WTC11 (cell line): Measurements from ENCODE around the gene SYDE2. TPM values are rescaled to one million over a fixed set of nuclear protein-coding genes. Genes with fewer than 3 reads are reported as not detected.

Source experiments
- ATAC-seq: fragments of 200-7000 bp; cut with Tn5 transposase; 2 replicates; pipeline ENCODE4 v1.10.0; 2021; ENCODE audit warnings: mild to moderate bottlenecking, moderate library complexity
- CTCF ChIA-PET: fragments of 300-600 bp; sonication (Branson Sonifier 250); formaldehyde crosslinking; loops from one replicate; lab custom pipeline; 2021; ENCODE audit warnings: antibody characterized with exemption; lab: Charles Lee
- POLR2A ChIA-PET: fragments of 350-600 bp; sonication (Branson Sonifier 250); formaldehyde crosslinking; loops from one replicate; lab custom pipeline; 2021; ENCODE audit warnings: antibody characterized with exemption; lab: Charles Lee
- DNase-seq: peaks from one replicate; pipeline ENCODE4 v3.0.0; 2021; ENCODE audit warnings: low spot score
- H3K27ac Mint-ChIP-seq: 2 replicates; pipeline ENCODE4 v1.8.0; 2021; ENCODE audit warnings: mixed read lengths
- H3K27me3 Mint-ChIP-seq: 2 replicates; pipeline ENCODE4 v1.8.0; 2021; ENCODE audit warnings: low read depth, mild to moderate bottlenecking, moderate library complexity, mixed read lengths
- H3K36me3 Mint-ChIP-seq: 2 replicates; pipeline ENCODE4 v1.8.0; 2021; ENCODE audit warnings: mixed read lengths
- H3K4me1 Mint-ChIP-seq: 2 replicates; pipeline ENCODE4 v1.8.0; 2022; ENCODE audit warnings: mixed read lengths
- H3K4me3 Mint-ChIP-seq: 2 replicates; pipeline ENCODE4 v1.8.0; 2021; ENCODE audit warnings: mild to moderate bottlenecking, moderate library complexity, mixed read lengths
- H3K9me3 Mint-ChIP-seq: 2 replicates; pipeline ENCODE4 v1.8.0; 2021; ENCODE audit warnings: mixed read lengths
- ATF6 ChIP-seq: sonication (generic); formaldehyde crosslinking; IDR thresholded peaks from 2 replicates; pipeline ENCODE4 v1.8.1; 2023; ENCODE audit warnings: mild to moderate bottlenecking, missing genetic modification reagents
- KAT7 ChIP-seq: sonication (generic); formaldehyde crosslinking; IDR thresholded peaks from 2 replicates; pipeline ENCODE4 v1.8.1; 2023; ENCODE audit warnings: missing genetic modification reagents, mild to moderate bottlenecking, borderline replicate concordance
- MAX ChIP-seq: sonication (generic); formaldehyde crosslinking; IDR thresholded peaks from 2 replicates; pipeline ENCODE4 v1.8.0; 2022; ENCODE audit warnings: mild to moderate bottlenecking, missing genetic modification reagents
- NFYB ChIP-seq: sonication (generic); formaldehyde crosslinking; conservative IDR thresholded peaks from 2 replicates; pipeline ENCODE4 v1.8.0; 2022; ENCODE audit warnings: low read depth, missing genetic modification reagents
- ZNF138 ChIP-seq: sonication (generic); formaldehyde crosslinking; conservative IDR thresholded peaks from 2 replicates; pipeline ENCODE4 v1.8.1; 2022; ENCODE audit warnings: mild to moderate bottlenecking, moderate library complexity, missing genetic modification reagents
- ZNF263 ChIP-seq: sonication (generic); formaldehyde crosslinking; IDR thresholded peaks from 2 replicates; pipeline ENCODE4 v1.8.1; 2022; ENCODE audit warnings: low read depth, mild to moderate bottlenecking, moderate library complexity, missing genetic modification reagents
- ZNF671 ChIP-seq: fragments of 250-450 bp; sonication (Bioruptor Pico); IDR thresholded peaks from 2 replicates; pipeline ENCODE4 v1.8.0; 2021; ENCODE audit warnings: mild to moderate bottlenecking
- microRNA-seq: library from miRNA; unstranded; fragments of <30 nt; microRNA quantifications from one replicate; pipeline ENCODE4 v1.2.0, GENCODE V29; 2022; ENCODE audit warnings: borderline number of aligned reads
- total RNA-seq: library from RNA; stranded (reverse); gene quantifications from 3 replicates; pipeline ENCODE4 v1.2.3, GENCODE V29; 2021
- TF ChIP-seq, protein P1 (sequence below): sonication (generic); formaldehyde crosslinking; IDR thresholded peaks from 2 replicates; pipeline ENCODE4 v1.8.1; 2022; ENCODE audit warnings: low read depth, mild to moderate bottlenecking, moderate library complexity, missing genetic modification reagents, borderline replicate concordance
- TF ChIP-seq, protein P2 (sequence below): sonication (generic); formaldehyde crosslinking; IDR thresholded peaks from 2 replicates; pipeline ENCODE4 v1.8.1; 2023; ENCODE audit warnings: mild to moderate bottlenecking, moderate library complexity, missing genetic modification reagents
- TF ChIP-seq, protein P3 (sequence below): sonication (generic); formaldehyde crosslinking; IDR thresholded peaks from 2 replicates; pipeline ENCODE4 v1.8.1; 2023; ENCODE audit warnings: mild to moderate bottlenecking, missing genetic modification reagents
- TF ChIP-seq, protein P4 (sequence below): fragments of 200-600 bp; IDR thresholded peaks from 2 replicates; pipeline ENCODE4 v1.8.0; 2022; ENCODE audit warnings: antibody characterized with exemption

The SYDE2 gene
- total RNA-seq, 1 experiment from 2014 or later, result 13.8 TPM

DNA sequence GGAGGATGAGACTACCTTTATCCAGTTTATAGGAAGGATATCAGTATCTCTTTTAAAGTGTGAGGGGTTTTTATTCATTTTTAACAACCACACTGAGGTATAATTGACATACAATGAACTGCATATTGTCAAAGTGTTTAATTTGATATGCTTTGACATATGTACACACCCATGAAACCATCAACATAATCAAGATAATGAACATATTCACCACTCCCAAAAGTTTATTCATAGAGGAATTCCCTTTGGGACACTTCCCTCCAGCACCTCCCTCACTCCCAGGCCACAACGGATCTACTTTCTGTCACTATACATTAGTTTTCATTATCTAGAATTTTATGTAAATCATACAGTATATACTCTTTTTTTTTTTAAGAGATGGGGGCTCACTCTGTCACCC, 89.1 kb downstream of the SYDE2 start:
- Mint-ChIP-seq H3K27ac (no peak overlapping the region), H3K4me1 (no peaks in the 10 kb centered on the region), H3K27me3 (no peaks in the 10 kb centered on the region), H3K9me3 (no peaks in the 10 kb centered on the region), H3K4me3 (no peak overlapping the region), H3K36me3 (no peaks in the 10 kb centered on the region)
- CTCF ChIA-PET, result no interaction called here
- TF ChIP-seq NFYB (CRISPR knock-in tag) (no peak), ZNF671 (CRISPR knock-in tag) (no peak), ZNF263 (CRISPR knock-in tag) (no peak), KAT7 (CRISPR knock-in tag) (no peak), ATF6 (no peak), MAX (CRISPR knock-in tag) (no peak)
- TF ChIP-seq, protein P1, sequence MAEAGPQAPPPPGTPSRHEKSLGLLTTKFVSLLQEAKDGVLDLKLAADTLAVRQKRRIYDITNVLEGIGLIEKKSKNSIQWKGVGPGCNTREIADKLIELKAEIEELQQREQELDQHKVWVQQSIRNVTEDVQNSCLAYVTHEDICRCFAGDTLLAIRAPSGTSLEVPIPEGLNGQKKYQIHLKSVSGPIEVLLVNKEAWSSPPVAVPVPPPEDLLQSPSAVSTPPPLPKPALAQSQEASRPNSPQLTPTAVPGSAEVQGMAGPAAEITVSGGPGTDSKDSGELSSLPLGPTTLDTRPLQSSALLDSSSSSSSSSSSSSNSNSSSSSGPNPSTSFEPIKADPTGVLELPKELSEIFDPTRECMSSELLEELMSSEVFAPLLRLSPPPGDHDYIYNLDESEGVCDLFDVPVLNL (CRISPR knock-in tag), result no peak
- TF ChIP-seq, protein P2, sequence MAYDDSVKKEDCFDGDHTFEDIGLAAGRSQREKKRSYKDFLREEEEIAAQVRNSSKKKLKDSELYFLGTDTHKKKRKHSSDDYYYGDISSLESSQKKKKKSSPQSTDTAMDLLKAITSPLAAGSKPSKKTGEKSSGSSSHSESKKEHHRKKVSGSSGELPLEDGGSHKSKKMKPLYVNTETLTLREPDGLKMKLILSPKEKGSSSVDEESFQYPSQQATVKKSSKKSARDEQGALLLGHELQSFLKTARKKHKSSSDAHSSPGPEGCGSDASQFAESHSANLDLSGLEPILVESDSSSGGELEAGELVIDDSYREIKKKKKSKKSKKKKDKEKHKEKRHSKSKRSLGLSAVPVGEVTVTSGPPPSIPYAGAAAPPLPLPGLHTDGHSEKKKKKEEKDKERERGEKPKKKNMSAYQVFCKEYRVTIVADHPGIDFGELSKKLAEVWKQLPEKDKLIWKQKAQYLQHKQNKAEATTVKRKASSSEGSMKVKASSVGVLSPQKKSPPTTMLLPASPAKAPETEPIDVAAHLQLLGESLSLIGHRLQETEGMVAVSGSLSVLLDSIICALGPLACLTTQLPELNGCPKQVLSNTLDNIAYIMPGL (CRISPR knock-in tag), result no peak
- TF ChIP-seq, protein P3, sequence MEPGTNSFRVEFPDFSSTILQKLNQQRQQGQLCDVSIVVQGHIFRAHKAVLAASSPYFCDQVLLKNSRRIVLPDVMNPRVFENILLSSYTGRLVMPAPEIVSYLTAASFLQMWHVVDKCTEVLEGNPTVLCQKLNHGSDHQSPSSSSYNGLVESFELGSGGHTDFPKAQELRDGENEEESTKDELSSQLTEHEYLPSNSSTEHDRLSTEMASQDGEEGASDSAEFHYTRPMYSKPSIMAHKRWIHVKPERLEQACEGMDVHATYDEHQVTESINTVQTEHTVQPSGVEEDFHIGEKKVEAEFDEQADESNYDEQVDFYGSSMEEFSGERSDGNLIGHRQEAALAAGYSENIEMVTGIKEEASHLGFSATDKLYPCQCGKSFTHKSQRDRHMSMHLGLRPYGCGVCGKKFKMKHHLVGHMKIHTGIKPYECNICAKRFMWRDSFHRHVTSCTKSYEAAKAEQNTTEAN, result no peak
- POLR2A ChIA-PET, result no interaction called here
- no peak for DNase-seq
- ATAC-seq, result no peak

- CTCF ChIA-PET, result interaction anchor here (0.6 to 4.1 kb wide), 34 partner anchors 12 to 267 kb away, joined by 3 to 58 read pairs (median 4); partner anchors contain the start of genes BCL10, C1orf52 and MCOLN3
- H3K4me3 Mint-ChIP-seq, result no peak overlapping the region
- no peaks in the 10 kb centered on the region for H3K36me3 Mint-ChIP-seq
- H3K27me3 Mint-ChIP-seq, result peaks cover 3% of the 10 kb centered on the region; the same call in 1 of the 2 replicates
- ATAC-seq, result peak; percentile 100
- peak; percentile 64 for DNase-seq
- H3K27ac Mint-ChIP-seq, result no peak overlapping the region
- H3K9me3 Mint-ChIP-seq, result no peaks in the 10 kb centered on the region
- H3K4me1 Mint-ChIP-seq, result no peaks in the 10 kb centered on the region
- TF ChIP-seq, protein P4, sequence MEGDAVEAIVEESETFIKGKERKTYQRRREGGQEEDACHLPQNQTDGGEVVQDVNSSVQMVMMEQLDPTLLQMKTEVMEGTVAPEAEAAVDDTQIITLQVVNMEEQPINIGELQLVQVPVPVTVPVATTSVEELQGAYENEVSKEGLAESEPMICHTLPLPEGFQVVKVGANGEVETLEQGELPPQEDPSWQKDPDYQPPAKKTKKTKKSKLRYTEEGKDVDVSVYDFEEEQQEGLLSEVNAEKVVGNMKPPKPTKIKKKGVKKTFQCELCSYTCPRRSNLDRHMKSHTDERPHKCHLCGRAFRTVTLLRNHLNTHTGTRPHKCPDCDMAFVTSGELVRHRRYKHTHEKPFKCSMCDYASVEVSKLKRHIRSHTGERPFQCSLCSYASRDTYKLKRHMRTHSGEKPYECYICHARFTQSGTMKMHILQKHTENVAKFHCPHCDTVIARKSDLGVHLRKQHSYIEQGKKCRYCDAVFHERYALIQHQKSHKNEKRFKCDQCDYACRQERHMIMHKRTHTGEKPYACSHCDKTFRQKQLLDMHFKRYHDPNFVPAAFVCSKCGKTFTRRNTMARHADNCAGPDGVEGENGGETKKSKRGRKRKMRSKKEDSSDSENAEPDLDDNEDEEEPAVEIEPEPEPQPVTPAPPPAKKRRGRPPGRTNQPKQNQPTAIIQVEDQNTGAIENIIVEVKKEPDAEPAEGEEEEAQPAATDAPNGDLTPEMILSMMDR, result peak; percentile 59
- TF ChIP-seq ZNF138 (CRISPR knock-in tag), result no peak
- POLR2A ChIA-PET, result interaction anchor here (0.7 to 1.3 kb wide), 2 partner anchors 91 to 131 kb away, joined by 3 to 4 read pairs; partner anchors contain the start of gene SYDE2
Measured at GRCh38 chr1:85109475-85109874, 91.3 kb downstream of the SYDE2 start.

Small RNA genes lying within 50 kb of the gene (microRNA-seq; reads per million reads assigned to microRNA genes)
- not detected for gene MIR4423

Other genes with a start within 250 kb of the SYDE2 start
- 3.8 to 5.4 TPM (median 4.8 TPM) in 3 replicates for gene MCOLN2, start 203.9 kb downstream of the SYDE2 start, total RNA-seq
- gene MCOLN3, start 152.5 kb downstream of the SYDE2 start, total RNA-seq, result 3.5 to 6.4 TPM (median 3.8 TPM) in 3 replicates
- gene C1orf52, start 58.6 kb upstream of the SYDE2 start, total RNA-seq, result 35.8 to 44.5 TPM (median 40.2 TPM) in 3 replicates
- 21.3 to 24.2 TPM (median 21.4 TPM) in 3 replicates for gene BCL10, start 75.6 kb upstream of the SYDE2 start, total RNA-seq